Measurements from ENCODE around the gene TYROBP.
"Not testable (repeated sequence)": the region's sequence is repeated elsewhere in the genome, so short reads cannot be mapped to it uniquely, and the experiment has no call there.

The TYROBP gene

GRCh38 chr19:35908010-35908441 is at the start of gene TYROBP:
Gene TYROBP, minus strand, starts transcription at chr19:35908295. Its CDS starts 67 bp downstream, at chr19:35908228.
- TF ChIP-seq CTCF (conservative IDR thresholded peaks at IDR 0.05; ENCODE audit: low read depth, low read length), result no peak
- no peak for DNase-seq (ENCODE audit: low read depth)

GRCh38 chr19:35957411-35957810 is 49.3 kb upstream of the TYROBP start:
- not testable (repeated sequence) for DNase-seq (ENCODE audit: low read depth)

More at GRCh38 chr19:35908010-35908441, at the start of gene TYROBP:
- H3K4me3 ChIP-seq (ENCODE audit: low read length), result no peak within 1 kb of the TSS

GRCh38 chr19:35955881-35956634 is 48.0 kb upstream of the TYROBP start:
- no peak for TF ChIP-seq CTCF (conservative IDR thresholded peaks at IDR 0.05; ENCODE audit: low read depth, low read length)
- no peak overlapping the region for H3K4me3 ChIP-seq (ENCODE audit: low read length)
- no peak for DNase-seq (ENCODE audit: low read depth)

More at GRCh38 chr19:35957411-35957810, 49.3 kb upstream of the TYROBP start:
- H3K4me3 ChIP-seq (ENCODE audit: low read length), result not testable (repeated sequence)

- TF ChIP-seq CTCF (conservative IDR thresholded peaks at IDR 0.05; ENCODE audit: low read depth, low read length), result no peak
- no peak for DNase-seq (ENCODE audit: low read depth)
- no peak overlapping the region for H3K4me3 ChIP-seq (ENCODE audit: low read length)
Observed at GRCh38 chr19:35949131-35949530, 41.0 kb upstream of the TYROBP start.

- H3K4me3 ChIP-seq (ENCODE audit: low read length), result no peak overlapping the region
- TF ChIP-seq CTCF (conservative IDR thresholded peaks at IDR 0.05; ENCODE audit: low read depth, low read length), result no peak
- DNase-seq (ENCODE audit: low read depth), result no peak
Observed at GRCh38 chr19:35946203-35946602, 38.1 kb upstream of the TYROBP start.

- H3K4me3 ChIP-seq (ENCODE audit: low read length), result no peak overlapping the region
- no peak for DNase-seq (ENCODE audit: low read depth)
- no peak for TF ChIP-seq CTCF (conservative IDR thresholded peaks at IDR 0.05; ENCODE audit: low read depth, low read length)
Observed at GRCh38 chr19:35945121-35945790, 37.2 kb upstream of the TYROBP start.

GRCh38 chr19:35944556-35944955 is 36.5 kb upstream of the TYROBP start:
- no peak for DNase-seq (ENCODE audit: low read depth)
- TF ChIP-seq CTCF (conservative IDR thresholded peaks at IDR 0.05; ENCODE audit: low read depth, low read length), result no peak
- no peak overlapping the region for H3K4me3 ChIP-seq (ENCODE audit: low read length)
